K562 (cell line): Measurements from ENCODE around the gene GASK1A. TPM values are rescaled to one million over a fixed set of nuclear protein-coding genes. Genes with fewer than 3 reads are reported as not detected.
A peak's percentile ranks its signal among the peaks of the same experiment; 100 is the strongest.

Source experiments
- ADNP ChIP-seq: fragments of 200-800 bp; sonication (Bioruptor generic); IDR thresholded peaks from 2 replicates; pipeline ENCODE4 v1.6.1; 2016; ENCODE audit warnings: missing genetic modification characterization, missing compliant biosample characterization
- CBFA2T2 ChIP-seq: fragments of 450-650 bp; conservative IDR thresholded peaks from 2 replicates; pipeline ENCODE4 v1.6.1; 2017; ENCODE audit warnings: mild to moderate bottlenecking
- CBFA2T3 ChIP-seq: fragments of 450-650 bp; IDR thresholded peaks from 2 replicates; pipeline ENCODE4 v1.6.1; 2017
- CHD7 ChIP-seq: fragments of 200-600 bp; sonication (generic); IDR thresholded peaks from one replicate; pipeline ENCODE4 v1.6.1; 2012; ENCODE audit warnings: mild to moderate bottlenecking, low read depth, low read length, inconsistent platforms
- E2F6 ChIP-seq, 2 experiments: IDR thresholded peaks; 2 replicates each; pipeline ENCODE4 v1.6.1; 2011; ENCODE audit warnings: borderline replicate concordance in 1 of 2, control low read depth in 1 of 2, low read depth in 1 of 2, low read length in 1 of 2, mild to moderate bottlenecking in 1 of 2, mixed read lengths in 1 of 2, moderate library complexity in 1 of 2; ENCODE audit not compliant: insufficient read depth in 1 of 2, insufficient read length in 1 of 2, poor library complexity in 1 of 2, severe bottlenecking in 1 of 2; ENCODE audit errors: extremely low read depth in 1 of 2
- ELF2 ChIP-seq: fragments of 250-450 bp; sonication (Bioruptor Pico); IDR thresholded peaks from 2 replicates; pipeline ENCODE4 v1.5.0; 2021; ENCODE audit warnings: mild to moderate bottlenecking
- ETV6 ChIP-seq, 3 experiments: fragments of 150-350 bp in 1 of 3; sonication (generic) in 1 of 3; formaldehyde crosslinking in 1 of 3; IDR thresholded peaks; 2 replicates each; pipeline versions ENCODE4 v1.6.1 to v1.8.0; 2014 to 2022; ENCODE audit warnings: borderline replicate concordance in 2 of 3, low read depth in 2 of 3, antibody characterized with exemption in 1 of 3, low read length in 1 of 3, mild to moderate bottlenecking in 1 of 3, missing genetic modification reagents in 1 of 3
- FOXP1 ChIP-seq: sonication (generic); formaldehyde crosslinking; IDR thresholded peaks from 2 replicates; pipeline ENCODE4 v1.8.0; 2022; ENCODE audit warnings: mild to moderate bottlenecking, missing genetic modification reagents
- GABPA ChIP-seq: fragments of 200-800 bp; sonication (Bioruptor generic); conservative IDR thresholded peaks from 2 replicates; pipeline ENCODE4 v1.6.1; 2016; ENCODE audit warnings: low read depth, missing genetic modification characterization, missing compliant biosample characterization
- GTF2E2 ChIP-seq: fragments of 200-800 bp; sonication (Bioruptor generic); IDR thresholded peaks from 2 replicates; pipeline ENCODE4 v1.6.1; 2016; ENCODE audit warnings: missing genetic modification characterization, missing compliant biosample characterization
- IRF2 ChIP-seq: sonication (generic); formaldehyde crosslinking; IDR thresholded peaks from 2 replicates; pipeline ENCODE4 v1.8.1; 2022; ENCODE audit warnings: mild to moderate bottlenecking, missing genetic modification reagents
- LCOR ChIP-seq: sonication (generic); formaldehyde crosslinking; IDR thresholded peaks from 2 replicates; pipeline ENCODE4 v1.8.0; 2022; ENCODE audit warnings: mild to moderate bottlenecking, missing genetic modification reagents
- NR2F6 ChIP-seq: fragments of 450-650 bp; formaldehyde crosslinking; IDR thresholded peaks from 2 replicates; pipeline ENCODE4 v1.4.0; 2020; ENCODE audit warnings: mild to moderate bottlenecking
- NR4A1 ChIP-seq, 2 experiments: fragments of 250-450 bp in 1 of 2; fragments of 450-650 bp in 1 of 2; sonication (Bioruptor Pico) in 1 of 2; IDR thresholded peaks; 2 replicates each; pipeline versions ENCODE4 v1.4.0 to v1.6.1; 2016 to 2020; ENCODE audit warnings: mild to moderate bottlenecking in 2 of 2, missing compliant biosample characterization in 1 of 2, missing genetic modification characterization in 1 of 2, moderate library complexity in 1 of 2
- ZNF212 ChIP-seq: fragments of 450-650 bp; formaldehyde crosslinking; IDR thresholded peaks from 2 replicates; pipeline ENCODE4 v1.4.0; 2020; ENCODE audit warnings: mild to moderate bottlenecking
- ZNF217 ChIP-seq: sonication (generic); formaldehyde crosslinking; IDR thresholded peaks from 2 replicates; pipeline ENCODE4 v1.8.0; 2022; ENCODE audit warnings: mild to moderate bottlenecking, missing genetic modification reagents
- ZNF717 ChIP-seq: fragments of 250-450 bp; sonication (Bioruptor Pico); IDR thresholded peaks from 2 replicates; pipeline ENCODE4 v1.5.0; 2021
- polyA plus RNA-seq, 8 experiments: library from polyadenylated mRNA; depleted of rRNA in 4 of 8; stranded (reverse) in 5 of 8; unstranded in 3 of 8; fragments of >200 nt; fragmentation: Nextera tagmentation in 2 of 8; fragmentation: Illumina TruSeq in 1 of 8; extraction: Ambion mirVana in 2 of 8; extraction: Trizol in 1 of 8; gene quantifications; 2 replicates each; pipeline versions ENCODE4 v1.2.1 to v1.2.3, GENCODE V29; 2011 to 2014; ENCODE audit warnings: inconsistent platforms in 1 of 8, missing spikeins in 1 of 8
- total RNA-seq, 7 experiments: library from RNA; depleted of rRNA in 6 of 7; stranded (reverse); fragments of >200 nt in 6 of 7; fragmentation: Illumina TruSeq in 2 of 7; extraction: Trizol in 2 of 7; gene quantifications; 2 replicates each; pipeline versions ENCODE4 v1.2.1 to v1.2.3, GENCODE V29; 2011 to 2021; ENCODE audit warnings: low replicate concordance in 1 of 7

Gene GASK1A
- total and polyA plus RNA-seq, 9 of the 15 experiments (the other 6 are each of a cell fraction or from before 2014, with no cell fraction given) = 0.04 to 0.11 (median 0.05) TPM; not detected in 5

DNA sequence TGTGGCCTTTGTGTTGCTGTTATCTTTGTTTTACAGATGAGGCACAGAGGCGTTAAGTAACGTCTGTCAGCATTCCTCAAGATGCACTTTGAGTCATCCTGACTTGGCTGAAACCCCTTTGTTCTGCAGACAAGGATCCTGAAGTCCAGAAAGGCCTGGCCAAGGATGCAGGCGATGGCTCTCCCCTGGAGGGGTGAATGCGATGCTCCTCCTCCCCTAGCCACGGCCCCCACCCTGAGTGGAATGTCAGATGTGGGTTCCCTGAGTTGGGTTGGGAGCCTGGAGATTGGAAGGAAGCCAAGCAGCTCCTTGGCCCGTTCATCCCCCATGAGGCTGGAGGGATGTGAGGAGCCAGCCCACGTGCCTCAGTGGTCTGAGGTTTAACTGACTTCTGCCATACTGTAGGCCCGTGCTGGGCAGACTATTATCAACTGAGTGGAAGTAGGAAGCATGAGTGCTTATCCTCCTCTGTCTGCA is 83.5 kb downstream of the GASK1A start (continued):
- TF ChIP-seq FOXP1 (CRISPR knock-in tag) (no peak), E2F6 (IDR thresholded peaks at IDR 0.05; ENCODE audit: borderline replicate concordance in 1 of 2, extremely low read depth in 1 of 2, insufficient read depth in 1 of 2, insufficient read length in 1 of 2, low read depth in 1 of 2, low read length in 1 of 2, poor library complexity in 1 of 2, severe bottlenecking in 1 of 2) (no peak), CHD7 (no peak), ETV6 (IDR thresholded peaks at IDR 0.05; ENCODE audit: borderline replicate concordance in 1 of 2, low read depth in 2 of 2, low read length in 1 of 2) (no peak), ETV6 (CRISPR knock-in tag; IDR thresholded peaks at IDR 0.05; ENCODE audit: borderline replicate concordance) (no peak), GABPA (no peak), LCOR (peak; percentile 84; the same call in 1 of the 2 replicates), ZNF717 (CRISPR knock-in tag) (no peak), CBFA2T2 (peak; percentile 60; the same call in 1 of the 2 replicates), NR2F6 (CRISPR knock-in tag) (no peak), IRF2 (CRISPR knock-in tag) (no peak), CBFA2T3 (peak; percentile 74), ZNF217 (CRISPR knock-in tag) (no peak), NR4A1 (CRISPR knock-in tag; IDR thresholded peaks at IDR 0.05) (no peak), NR4A1 (tag; IDR thresholded peaks at IDR 0.05) (no peak), ADNP (tag) (no peak), ELF2 (no peak), GTF2E2 (tag) (no peak), ZNF212 (CRISPR knock-in tag) (no peak)
